IPS-18c (cell line): Measurements from ENCODE around the gene LRRC46.

ENCODE experiments used
- H3K4me3 ChIP-seq: 2 replicates; pipeline ENCODE4 v1.7.0; 2013; ENCODE audit warnings: low read depth, mild to moderate bottlenecking, low read length, moderate library complexity; ENCODE audit not compliant: insufficient read depth
- H3K9me3 ChIP-seq: one replicate; pipeline ENCODE4 v1.6.1; 2013; ENCODE audit warnings: mild to moderate bottlenecking, low read length, moderate library complexity; ENCODE audit not compliant: control insufficient read depth, insufficient read depth

The LRRC46 gene

DNA sequence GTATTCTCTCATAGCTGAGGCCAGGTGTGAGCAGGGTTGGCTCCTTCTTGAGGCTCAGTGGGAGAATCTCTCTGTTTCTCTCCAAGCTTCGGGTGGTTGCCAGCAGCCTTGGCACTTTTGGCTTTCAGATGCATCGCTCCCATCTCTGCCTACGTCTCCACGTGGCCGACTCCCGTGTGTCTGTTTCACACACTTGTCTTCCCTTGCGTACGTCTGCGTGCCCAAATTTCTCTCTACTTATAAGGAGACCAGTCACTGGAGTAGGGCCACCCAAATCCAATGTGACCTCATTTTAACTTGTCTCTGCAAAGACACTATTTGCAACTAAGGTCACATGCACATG, 24.6 kb upstream of the LRRC46 start:
- Histone ChIP-seq H3K9me3 (no peaks in the 10 kb centered on the region), H3K4me3 (no peak overlapping the region)

- Histone ChIP-seq H3K4me3 (no peak overlapping the region), H3K9me3 (no peaks in the 10 kb centered on the region)
Measured at GRCh38 chr17:47807421-47807820, 24.0 kb upstream of the LRRC46 start.

GRCh38 chr17:47808036-47808829, 23.2 kb upstream of the LRRC46 start:
- Histone ChIP-seq H3K9me3 (no peaks in the 10 kb centered on the region), H3K4me3 (no peak overlapping the region)

- Histone ChIP-seq H3K9me3 (no peaks in the 10 kb centered on the region), H3K4me3 (no peak overlapping the region)
Measured at GRCh38 chr17:47808830-47809480, 22.5 kb upstream of the LRRC46 start.

- Histone ChIP-seq H3K4me3 (no peak overlapping the region), H3K9me3 (no peaks in the 10 kb centered on the region)
Measured at GRCh38 chr17:47810200-47810821, 21.2 kb upstream of the LRRC46 start.

DNA sequence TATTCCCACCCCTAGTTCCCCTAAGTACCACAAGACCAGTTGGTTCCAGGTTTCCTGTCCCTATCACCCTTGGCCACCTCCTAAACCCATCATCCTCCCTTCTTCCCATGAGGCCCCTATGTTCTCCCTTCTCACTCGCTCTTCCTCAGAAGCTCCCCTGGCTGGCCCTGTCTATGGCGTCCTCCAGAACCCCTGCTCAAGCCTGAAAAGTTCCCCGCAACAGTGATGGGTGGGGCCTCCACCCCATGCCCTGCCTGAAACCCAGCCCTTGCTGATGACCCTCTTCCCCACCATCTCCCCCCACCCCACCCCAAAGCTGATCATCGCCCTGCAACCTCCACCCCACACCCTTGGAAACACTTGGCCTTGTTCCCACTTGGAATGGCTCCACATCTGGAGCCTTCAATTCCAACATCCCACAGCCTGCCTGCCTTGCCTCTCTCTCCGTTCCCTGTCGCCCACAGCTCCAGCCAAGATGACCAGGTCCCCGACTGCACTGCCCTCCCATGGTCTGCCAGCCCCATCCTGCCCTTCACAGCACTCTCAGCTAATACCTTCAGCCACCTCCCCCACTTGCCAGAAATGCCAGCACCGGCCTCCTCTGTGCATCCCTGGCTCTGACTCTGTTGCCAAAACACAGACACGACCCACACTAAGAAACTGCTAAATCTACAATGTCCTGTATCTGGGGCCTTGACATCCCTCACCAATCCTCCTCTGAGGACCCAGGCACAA, 20.4 kb upstream of the LRRC46 start:
- H3K9me3 ChIP-seq = no peaks in the 10 kb centered on the region

GRCh38 chr17:47811709-47812108, 19.8 kb upstream of the LRRC46 start:
- Histone ChIP-seq H3K9me3 (no peaks in the 10 kb centered on the region), H3K4me3 (no peak overlapping the region)

More for the DNA sequence above, 20.4 kb upstream of the LRRC46 start:
- H3K4me3 ChIP-seq = no peak overlapping the region

DNA sequence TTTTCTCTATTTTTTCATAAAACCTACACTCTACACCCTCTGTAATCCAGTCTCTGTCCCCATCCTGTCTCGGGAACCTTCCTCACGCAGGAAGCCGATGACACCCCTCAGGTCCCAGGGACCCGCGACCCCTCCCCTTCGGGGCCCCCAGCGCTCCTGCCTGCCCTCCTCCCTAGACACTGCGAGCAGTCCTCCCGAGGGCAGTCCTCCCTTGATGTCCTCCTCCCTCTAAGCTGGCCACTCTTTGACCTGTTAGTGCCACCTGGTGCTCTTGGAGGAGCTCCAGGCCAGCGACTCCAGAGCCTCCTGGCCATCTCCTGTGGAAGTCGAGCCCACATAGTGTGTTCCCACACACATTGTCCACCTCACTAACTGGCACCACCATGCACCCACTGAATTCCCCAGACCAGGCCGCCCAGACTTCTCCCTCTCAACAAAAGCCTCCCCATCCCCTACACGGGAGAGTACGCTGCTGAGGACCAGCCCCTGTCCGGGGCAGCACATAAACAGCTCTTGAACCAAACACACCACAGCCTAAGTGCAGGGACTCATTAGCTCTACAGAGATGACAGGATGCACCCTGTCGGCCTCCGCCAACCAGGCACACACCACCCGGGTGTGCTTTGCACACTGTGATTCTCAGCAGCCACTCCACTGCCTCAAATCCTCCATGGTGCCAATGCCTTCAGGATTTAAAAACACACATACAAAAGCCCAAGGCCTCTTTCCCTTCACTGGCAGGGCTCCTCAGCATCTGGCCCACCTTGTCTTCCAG, 19.1 kb upstream of the LRRC46 start:
- no peaks in the 10 kb centered on the region for H3K9me3 ChIP-seq
- no peak overlapping the region for H3K4me3 ChIP-seq

DNA sequence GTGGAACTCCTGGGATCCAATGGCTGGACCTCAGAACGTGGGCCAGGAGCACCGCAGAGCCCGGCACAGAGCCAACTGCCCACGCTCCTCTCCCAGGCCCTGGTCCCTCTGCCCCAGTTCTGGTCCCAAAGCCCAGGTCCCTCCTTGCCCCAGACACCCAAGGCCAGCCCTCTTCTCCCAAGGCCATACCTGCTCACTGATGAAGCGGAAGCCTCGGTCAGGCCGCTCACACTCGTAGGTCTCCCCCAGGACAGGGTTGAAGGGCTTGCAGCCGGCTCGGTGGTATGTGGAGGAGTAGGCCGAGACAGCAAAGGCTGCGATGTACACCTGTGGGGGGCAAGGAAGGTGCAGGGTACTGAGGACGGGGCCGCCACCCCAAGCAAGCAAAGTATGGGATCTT, 18.4 kb upstream of the LRRC46 start:
- Histone ChIP-seq H3K4me3 (no peak overlapping the region), H3K9me3 (no peaks in the 10 kb centered on the region)

GRCh38 chr17:47813512-47814031, 17.9 kb upstream of the LRRC46 start:
- H3K4me3 ChIP-seq = no peak overlapping the region
- no peaks in the 10 kb centered on the region for H3K9me3 ChIP-seq

DNA sequence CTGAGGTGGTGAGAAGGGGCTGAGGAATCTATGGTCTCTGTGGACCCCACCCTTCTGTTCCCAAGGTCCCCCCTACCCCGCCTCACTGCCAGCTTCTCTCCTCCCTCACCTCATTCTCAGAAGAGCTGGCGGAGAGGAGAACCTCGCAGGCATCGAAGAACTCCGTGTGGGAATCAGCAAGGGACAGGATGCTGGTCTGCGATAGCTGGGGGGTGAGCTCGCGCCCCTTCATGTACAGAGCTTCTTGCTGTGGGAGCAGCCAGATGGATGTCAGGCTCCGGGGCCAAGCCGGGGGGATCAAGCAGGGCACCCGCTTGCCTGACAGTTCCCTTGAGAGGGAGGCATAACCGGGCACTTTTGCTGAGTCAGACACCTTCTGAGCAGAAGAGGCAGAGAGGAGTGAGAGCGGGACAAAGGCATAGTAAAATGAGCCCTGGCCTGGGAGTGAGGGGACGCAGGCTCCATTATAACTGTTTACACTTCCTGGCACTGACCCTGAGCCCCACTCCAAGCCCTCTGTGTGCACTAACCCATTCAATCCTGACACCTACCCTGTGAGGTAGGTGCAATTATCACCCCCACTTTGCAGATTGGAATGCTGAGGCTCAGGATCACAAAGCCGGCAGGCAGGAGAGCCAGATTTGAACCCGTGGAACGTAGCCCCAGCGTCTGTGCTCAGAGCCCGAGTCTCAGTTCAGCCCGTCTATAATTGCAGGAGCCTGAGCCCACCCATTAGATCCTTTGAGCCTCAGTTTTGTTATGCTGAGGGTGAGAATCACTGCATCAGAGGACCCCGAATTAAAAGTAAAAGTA, 16.2 kb upstream of the LRRC46 start:
- H3K4me3 ChIP-seq = no peak overlapping the region
- no peaks in the 10 kb centered on the region for H3K9me3 ChIP-seq

DNA sequence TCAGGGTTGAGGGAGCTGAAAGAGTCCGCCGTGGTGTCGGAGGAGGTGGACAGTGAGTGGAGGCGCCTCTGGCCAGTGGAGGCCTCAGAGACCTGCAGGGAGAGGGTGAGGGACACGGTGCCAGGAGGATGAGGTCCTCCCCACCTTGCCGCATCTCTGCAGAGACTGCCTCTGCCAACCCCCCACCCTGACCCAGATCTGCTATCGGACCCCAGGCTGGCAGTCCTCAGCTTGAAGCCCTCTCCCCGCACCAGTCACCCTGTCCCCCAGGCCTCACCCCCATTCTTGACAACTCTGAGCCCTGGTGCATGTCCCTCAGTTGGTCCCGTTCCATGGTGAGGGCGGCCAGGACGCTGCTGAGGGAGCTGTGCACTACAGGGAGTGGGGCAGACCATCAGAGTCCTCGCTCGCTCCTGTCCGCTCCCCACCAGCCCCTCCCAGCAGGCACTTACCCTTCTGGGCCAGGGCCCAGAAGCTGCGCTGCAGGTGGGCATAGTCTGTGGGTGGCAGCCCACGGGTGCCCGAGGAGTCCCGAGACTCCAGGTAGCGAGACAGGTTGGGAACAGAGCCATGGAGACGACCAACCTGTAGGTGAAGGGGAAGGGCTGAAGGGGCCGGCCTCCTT, 15.2 kb upstream of the LRRC46 start:
- Histone ChIP-seq H3K4me3 (no peak overlapping the region), H3K9me3 (no peaks in the 10 kb centered on the region)

- Histone ChIP-seq H3K4me3 (no peak overlapping the region), H3K9me3 (no peaks in the 10 kb centered on the region)
Measured at GRCh38 chr17:47816947-47817346, 14.5 kb upstream of the LRRC46 start.

GRCh38 chr17:47818002-47818695, 13.3 kb upstream of the LRRC46 start:
- no peaks in the 10 kb centered on the region for H3K9me3 ChIP-seq

DNA sequence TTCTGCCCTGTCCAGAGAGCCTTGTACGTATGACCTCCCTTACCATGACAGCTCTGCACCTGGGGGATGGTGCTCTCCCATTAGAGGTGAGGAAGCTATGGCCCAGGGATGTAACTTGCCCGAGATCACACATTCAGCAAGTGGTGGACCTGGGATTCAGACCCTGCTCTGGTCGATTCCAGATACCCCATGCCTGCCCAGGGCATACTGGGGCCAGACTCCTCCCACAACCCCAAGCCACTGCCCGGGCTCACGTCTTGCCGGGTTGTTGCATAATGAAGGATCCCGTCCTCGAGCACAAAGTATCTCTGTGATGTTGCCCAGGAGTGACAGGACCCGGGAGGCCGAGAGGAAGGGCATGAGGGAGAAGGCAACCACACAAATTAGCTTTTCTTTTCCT, 12.0 kb upstream of the LRRC46 start:
- Histone ChIP-seq H3K4me3 (no peak overlapping the region), H3K9me3 (no peaks in the 10 kb centered on the region)

More at GRCh38 chr17:47818002-47818695, 13.3 kb upstream of the LRRC46 start:
- H3K4me3 ChIP-seq = no peak overlapping the region
